GM18909 (cell line): ENCODE results near the gene HSD17B3.
"Not testable (repeated sequence)": the region's sequence is repeated elsewhere in the genome, so short reads cannot be mapped to it uniquely, and the experiment has no call there.

Source experiments
- ATAC-seq: cut with Tn5 transposase; IDR thresholded peaks from one replicate; pipeline ENCODE4 v1.9.1; 2021; ENCODE audit warnings: mild to moderate bottlenecking; ENCODE audit not compliant: unreplicated experiment, poor library complexity

HSD17B3 gene

DNA sequence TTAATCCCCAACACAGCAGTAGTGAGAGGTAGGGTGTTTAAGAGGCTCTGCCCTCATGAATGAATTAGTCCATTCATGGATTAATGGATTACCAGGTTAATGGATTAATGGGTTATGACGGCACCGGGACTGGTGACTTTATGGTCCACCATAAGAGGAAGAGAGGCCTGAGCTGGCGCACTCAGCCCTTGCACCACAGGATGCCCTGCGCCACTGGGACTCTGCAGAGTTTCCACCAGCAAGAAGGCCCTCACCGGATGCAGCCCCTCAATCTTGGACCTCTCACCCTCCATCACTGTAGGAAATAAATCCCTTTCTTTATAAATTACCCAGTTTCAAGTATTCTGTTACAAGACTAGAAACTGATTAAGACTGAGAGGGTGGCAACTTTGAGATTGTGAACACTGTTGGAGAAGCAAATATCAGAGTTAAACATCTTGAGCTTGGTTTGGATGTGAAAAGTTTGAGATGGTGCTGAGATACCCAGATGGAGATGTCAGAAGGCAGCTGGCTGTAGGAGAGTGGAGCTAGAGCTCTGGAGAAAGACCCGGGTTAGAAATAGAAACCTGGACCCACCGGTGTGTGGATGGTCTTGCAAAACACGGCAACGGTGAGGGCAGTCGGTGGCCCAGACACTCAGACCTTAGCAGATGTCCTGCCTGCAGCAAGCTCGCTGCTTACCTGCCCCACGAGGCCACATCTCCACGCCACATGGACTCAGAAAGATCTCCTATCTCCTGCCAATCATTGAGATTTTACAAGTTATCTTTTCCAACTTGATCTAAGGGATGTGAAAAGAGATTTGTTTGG is 98.8 kb downstream of the HSD17B3 start:
- ATAC-seq, result no peak

DNA sequence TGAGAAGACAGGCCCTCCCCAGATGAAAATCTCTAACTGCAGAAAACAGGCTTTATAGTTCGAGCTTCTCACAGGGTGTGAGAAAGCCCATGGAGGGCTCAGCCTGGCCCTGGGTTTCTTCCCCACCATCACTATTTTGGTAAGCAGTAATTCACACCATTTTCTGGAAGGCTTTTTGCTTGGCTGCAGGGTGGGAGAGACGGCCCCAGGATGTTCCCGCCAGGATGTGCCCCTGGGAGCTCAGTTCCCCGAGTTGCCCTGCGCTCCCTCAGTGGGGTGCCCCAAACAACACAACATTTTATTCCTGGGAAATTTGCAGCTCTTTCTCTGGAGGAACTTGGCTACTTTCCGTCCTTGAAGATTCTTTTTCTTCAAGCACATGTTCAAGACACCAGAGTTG is 100.8 kb downstream of the HSD17B3 start:
- ATAC-seq, result no peak

DNA sequence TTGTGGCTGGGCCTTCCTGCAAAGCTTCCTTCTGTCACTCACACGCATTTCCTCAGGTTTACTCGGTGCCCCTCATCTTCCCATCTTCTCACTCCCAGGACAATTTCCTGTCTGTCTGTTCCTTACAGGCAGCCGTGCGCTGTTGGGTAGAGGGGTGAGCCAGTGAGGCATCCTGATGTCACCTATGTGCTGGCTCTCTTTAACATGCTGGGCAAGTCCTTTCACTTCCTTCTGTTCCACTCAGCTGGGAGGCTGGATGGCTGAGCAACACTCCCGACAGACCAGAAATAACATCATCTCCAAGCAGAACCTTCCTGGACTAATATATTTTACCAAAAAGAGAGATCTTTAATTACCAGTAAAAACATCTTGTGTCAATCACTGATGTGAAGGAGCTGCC is 103.0 kb downstream of the HSD17B3 start:
- no peak for ATAC-seq

GRCh38 chr9:96195541-96195940 is 106.4 kb downstream of the HSD17B3 start:
- ATAC-seq, result no peak

GRCh38 chr9:96193236-96193755 is 108.7 kb downstream of the HSD17B3 start:
- no peak for ATAC-seq

GRCh38 chr9:96192710-96193109 is 109.3 kb downstream of the HSD17B3 start:
- ATAC-seq, result no peak

GRCh38 chr9:96189995-96190394 is 112.0 kb downstream of the HSD17B3 start:
- no peak for ATAC-seq

DNA sequence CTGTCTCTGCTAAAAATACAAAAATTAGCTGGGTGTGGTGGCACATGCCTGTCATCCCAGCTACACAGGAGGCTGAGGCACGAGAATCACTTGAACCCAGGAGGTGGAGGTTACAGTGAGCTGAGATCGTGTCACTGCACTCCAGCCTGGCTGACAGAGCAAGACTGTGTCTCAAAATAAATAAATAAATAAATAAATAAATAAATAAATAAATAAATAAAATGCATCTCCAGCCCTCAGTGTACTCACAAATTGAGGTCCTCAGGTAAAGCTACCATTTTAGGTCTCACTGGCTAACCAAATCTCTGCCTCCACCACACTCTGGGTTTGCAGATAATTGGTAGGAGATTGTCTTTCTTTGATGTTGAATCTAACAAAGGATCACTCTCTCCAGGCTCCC is 112.4 kb downstream of the HSD17B3 start:
- not testable (repeated sequence) for ATAC-seq

- no peak for ATAC-seq
Measured at GRCh38 chr9:96188571-96188970, 113.4 kb downstream of the HSD17B3 start.

DNA sequence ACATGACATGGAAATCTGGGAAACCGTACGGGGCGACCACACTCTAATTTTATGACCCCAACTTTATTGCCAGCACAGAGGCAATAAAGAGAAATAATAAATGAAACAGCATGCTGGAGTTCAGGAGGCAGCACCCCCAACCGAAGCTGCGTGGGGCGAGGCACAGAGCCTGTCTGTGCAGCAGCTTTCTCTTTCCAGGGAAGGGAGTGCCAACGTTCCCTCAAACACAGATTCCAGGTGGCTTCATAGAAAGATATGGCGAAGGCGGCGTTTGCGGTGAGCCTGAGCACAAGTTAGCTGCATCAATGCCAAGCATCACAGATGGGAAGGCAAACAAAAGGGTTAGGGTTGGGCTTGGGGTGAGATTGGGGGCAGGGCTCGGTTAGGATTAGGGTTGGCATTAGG is 114.8 kb downstream of the HSD17B3 start:
- no peak for ATAC-seq

DNA sequence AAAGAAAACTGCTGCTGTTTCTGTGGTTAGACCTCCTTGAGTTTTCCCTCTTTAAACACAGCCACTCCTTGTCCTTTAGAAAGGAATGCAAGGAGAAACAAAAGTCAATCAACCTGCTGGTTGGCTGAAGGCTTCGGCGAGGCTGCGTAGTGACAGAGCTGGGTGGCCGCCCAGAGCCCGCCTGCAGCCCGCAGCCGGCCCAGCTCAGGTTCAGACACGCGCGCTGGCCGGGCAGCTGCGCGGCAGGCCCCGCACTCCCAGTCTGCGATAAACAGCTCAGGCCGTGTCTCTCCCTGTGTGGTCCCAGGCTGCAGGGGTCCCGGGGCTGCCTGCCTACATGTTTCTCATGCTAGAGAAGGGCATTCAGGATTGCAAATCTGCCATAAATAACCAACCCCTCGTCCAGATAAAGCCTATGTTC is 115.4 kb downstream of the HSD17B3 start:
- no peak for ATAC-seq

GRCh38 chr9:96185518-96186156 is 116.3 kb downstream of the HSD17B3 start:
- ATAC-seq, result no peak
